GM13976 (cell line): Measurements from ENCODE around the gene OR52A1.

ENCODE experiments used
- DNase-seq: peaks from one replicate; pipeline ENCODE4 v3.0.0; 2012; ENCODE audit warnings: low spot score
- CTCF ChIP-seq: IDR thresholded peaks from 2 replicates; pipeline ENCODE4 v1.5.1; 2012; ENCODE audit warnings: borderline replicate concordance, mild to moderate bottlenecking; ENCODE audit not compliant: insufficient read depth; ENCODE audit errors: extremely low read depth, missing control alignments, control extremely low read depth
- in situ Hi-C: fragments of 300-500 bp; cut with MboI; formaldehyde crosslinking; loops from one replicate; pipeline ENCODE4 v1.12.0; 2022; ENCODE audit warnings: low sequenced_read_pairs, mixed read lengths, inconsistent platforms; ENCODE audit not compliant: unreplicated experiment

The OR52A1 gene

DNA sequence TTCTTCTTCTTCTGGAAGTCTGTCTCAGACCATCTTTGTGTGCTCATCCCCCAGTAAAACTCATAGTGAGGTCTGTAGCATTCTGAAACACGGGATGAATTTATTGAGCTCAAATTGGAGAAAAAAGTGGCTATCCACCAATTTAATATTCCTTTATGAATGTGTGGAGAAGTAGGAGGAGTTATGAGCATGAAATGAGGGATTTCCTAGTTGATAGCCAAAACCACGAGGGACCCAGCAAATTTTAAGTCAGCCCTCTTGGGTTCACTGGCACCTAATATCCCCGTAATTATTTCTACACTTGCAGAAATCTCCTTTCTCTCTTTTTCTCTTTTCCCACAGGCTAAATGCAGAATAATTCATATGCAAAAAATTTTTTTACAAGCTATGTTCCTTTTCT is at the start of gene OR52A1:
TSS of gene OR52A1 (minus strand) at position 101 of the 400 bp plus-strand sequence. CDS start 2,388 bp downstream, outside the sequence.
- in situ Hi-C loops: no loop called here
- DNase-seq: no peak
- TF ChIP-seq CTCF: no peak

- no peak for TF ChIP-seq CTCF
- no peak for DNase-seq
- in situ Hi-C loops: loop anchor here (25.0 kb wide), 1 partner anchor 159 kb away; the partner anchor contains the start of gene OR51B6
Observed at GRCh38 chr11:5203366-5203765, 48.8 kb upstream of the OR52A1 start.

GRCh38 chr11:5200582-5200981 is 46.0 kb upstream of the OR52A1 start, which contains the start of gene OR51V1:
Gene OR51V1, minus strand, starts transcription at chr11:5200682. Its CDS starts 0 bp downstream, at chr11:5200682.
- DNase-seq: no peak
- in situ Hi-C loops: loop anchor here (25.0 kb wide), 1 partner anchor 162 kb away; the partner anchor contains the start of gene OR51B6
- no peak for TF ChIP-seq CTCF

DNA sequence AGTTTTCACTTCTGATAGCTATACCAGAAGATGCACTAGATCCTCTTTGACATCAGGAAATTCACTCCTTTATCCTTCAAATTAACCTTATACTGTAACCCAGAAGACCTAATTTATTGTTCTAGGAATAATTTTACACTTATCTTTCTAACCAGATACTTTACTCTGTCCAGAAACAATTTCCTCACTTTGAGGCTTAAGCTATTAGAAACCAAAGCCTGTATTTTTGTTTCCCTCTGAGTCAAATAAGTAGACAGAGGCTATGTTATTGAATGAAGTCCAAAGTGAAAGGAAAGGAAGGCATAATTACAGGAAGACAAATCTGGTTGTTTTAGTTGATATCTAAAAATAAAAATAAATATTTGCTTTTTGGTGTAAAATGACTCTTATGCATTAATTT is 43.7 kb upstream of the OR52A1 start:
- no peak for DNase-seq
- in situ Hi-C loops: no loop called here
- TF ChIP-seq CTCF: no peak

- no peak for DNase-seq
- in situ Hi-C loops: no loop called here
- no peak for TF ChIP-seq CTCF
Observed at GRCh38 chr11:5197536-5197935, 43.0 kb upstream of the OR52A1 start.

- DNase-seq: no peak
- in situ Hi-C loops: no loop called here
- TF ChIP-seq CTCF: no peak
Observed at GRCh38 chr11:5196731-5197130, 42.2 kb upstream of the OR52A1 start.
